NOMO-1 (cell line): ENCODE measurements around the gene THSD4.

ENCODE experiments used
- DNase-seq, 2 experiments: peaks; one replicate each; lab custom pipeline; 2025; ENCODE audit not compliant: unreplicated experiment in 2 of 2; lab: John Stamatoyannopoulos, UW

Gene THSD4

GRCh38 chr15:71752128-71752527 is 636.9 kb downstream of the THSD4 start:
- DNase-seq: peak in 1 of 2 experiments; percentile 3

- DNase-seq: peak in 1 of 2 experiments; percentile 15
Measured at GRCh38 chr15:71752604-71753289, 637.5 kb downstream of the THSD4 start.

GRCh38 chr15:71753346-71753745 is 638.1 kb downstream of the THSD4 start:
- DNase-seq: no peak

- DNase-seq: no peak
Measured at GRCh38 chr15:71754660-71755059, 639.4 kb downstream of the THSD4 start.

GRCh38 chr15:71755092-71755970 is 640.1 kb downstream of the THSD4 start:
- DNase-seq: no peak

- DNase-seq: no peak
Measured at GRCh38 chr15:71756599-71757352, 641.5 kb downstream of the THSD4 start.

- DNase-seq: no peak
Measured at GRCh38 chr15:71757741-71758530, 642.7 kb downstream of the THSD4 start.

GRCh38 chr15:71758711-71759110 is 643.4 kb downstream of the THSD4 start:
- DNase-seq: no peak

GRCh38 chr15:71760852-71761251 is 645.6 kb downstream of the THSD4 start:
- no peak for DNase-seq

- no peak for DNase-seq
Measured at GRCh38 chr15:71761649-71762048, 646.4 kb downstream of the THSD4 start.

- DNase-seq: no peak
Measured at GRCh38 chr15:71768184-71768583, 652.9 kb downstream of the THSD4 start.

- DNase-seq: no peak
Measured at GRCh38 chr15:71773206-71773859, 658.1 kb downstream of the THSD4 start.

GRCh38 chr15:71775856-71776255 is 660.6 kb downstream of the THSD4 start:
- DNase-seq: no peak

- no peak for DNase-seq
Measured at GRCh38 chr15:71776304-71776703, 661.0 kb downstream of the THSD4 start.

GRCh38 chr15:71777216-71777943 is 662.1 kb downstream of the THSD4 start:
- DNase-seq: no peak

GRCh38 chr15:71779073-71779797 is 664.0 kb downstream of the THSD4 start:
- DNase-seq: no peak

- peak; percentile 39 to 54 for DNase-seq
Measured at GRCh38 chr15:71780115-71780976, 665.1 kb downstream of the THSD4 start.
